Measurements from ENCODE around the gene MNX1.

MNX1 gene

GRCh38 chr7:157014635-157015555 lies 4.4 kb upstream of the MNX1 start:
- DNase-seq (ENCODE audit: low read depth, low spot score), result no peak

- DNase-seq (ENCODE audit: low read depth, low spot score), result no peak
Measured at GRCh38 chr7:157013602-157014549, 3.4 kb upstream of the MNX1 start.

- no peak for DNase-seq (ENCODE audit: low read depth, low spot score)
Measured at GRCh38 chr7:157013101-157013500, 2.6 kb upstream of the MNX1 start.

GRCh38 chr7:157012113-157012547 lies 1.7 kb upstream of the MNX1 start:
- DNase-seq (ENCODE audit: low read depth, low spot score), result no peak

- DNase-seq (ENCODE audit: low read depth, low spot score), result no peak
Measured at GRCh38 chr7:157011333-157012112, 1.1 kb upstream of the MNX1 start.

- DNase-seq (ENCODE audit: low read depth, low spot score), result no peak
Measured at GRCh38 chr7:157009778-157010587, 480 bp downstream of the MNX1 start.

GRCh38 chr7:157009170-157009777 lies 1.2 kb downstream of the MNX1 start:
- DNase-seq (ENCODE audit: low read depth, low spot score), result no peak

- no peak for DNase-seq (ENCODE audit: low read depth, low spot score)
Measured at GRCh38 chr7:157008206-157009169, 2.0 kb downstream of the MNX1 start.

- DNase-seq (ENCODE audit: low read depth, low spot score), result no peak
Measured at GRCh38 chr7:157007470-157008066, 2.9 kb downstream of the MNX1 start.

GRCh38 chr7:157006829-157007469 lies 3.5 kb downstream of the MNX1 start:
- no peak for DNase-seq (ENCODE audit: low read depth, low spot score)

GRCh38 chr7:157006205-157006747 lies 4.2 kb downstream of the MNX1 start:
- no peak for DNase-seq (ENCODE audit: low read depth, low spot score)

- no peak for DNase-seq (ENCODE audit: low read depth, low spot score)
Measured at GRCh38 chr7:157005456-157006204, 4.8 kb downstream of the MNX1 start.

- no peak for DNase-seq (ENCODE audit: low read depth, low spot score)
Measured at GRCh38 chr7:157004521-157005455, 5.7 kb downstream of the MNX1 start.

- DNase-seq (ENCODE audit: low read depth, low spot score), result no peak
Measured at GRCh38 chr7:157003756-157004520, 6.5 kb downstream of the MNX1 start.

- no peak for DNase-seq (ENCODE audit: low read depth, low spot score)
Measured at GRCh38 chr7:157003445-157003755, 7.1 kb downstream of the MNX1 start.

Measured in activated naive CD8-positive, alpha-beta T cell treated with anti-CD3 and anti-CD28 coated beads, Interleukin-2, amount 50 U/mL, for 16 hours (primary cell).